ENCODE results near the gene SOBP. TPM values are rescaled to one million over a fixed set of nuclear protein-coding genes. Genes with fewer than 3 reads are reported as not detected.

Gene SOBP
- total RNA-seq, 2 experiments from 2014 or later, result 0.05 to 0.17 TPM

- Mint-ChIP-seq H3K36me3 (ENCODE audit: low read depth) (no peaks in the 10 kb centered on the region), H3K9me3 (no peaks in the 10 kb centered on the region), H3K27me3 (peaks cover 11% of the 10 kb centered on the region), H3K4me3 (no peak overlapping the region), H3K4me1 (ENCODE audit: low read depth) (no peaks in the 10 kb centered on the region), H3K27ac (no peak overlapping the region)
- CTCF ChIA-PET, result no interaction called here
- Histone ChIP-seq H3K9me3 (ENCODE audit: control insufficient read depth in 1 of 2, insufficient read depth in 1 of 2, low read length in 2 of 2) (no peaks in the 10 kb centered on the region), H3K4me3 (ENCODE audit: low read length) (no peak overlapping the region), H3K4me1 (ENCODE audit: insufficient read depth, low read length) (no peaks in the 10 kb centered on the region), H3K36me3 (ENCODE audit: insufficient read depth, low read length) (no peaks in the 10 kb centered on the region), H3K27me3 (ENCODE audit: control insufficient read depth in 1 of 2, insufficient read depth in 2 of 2, low read length in 2 of 2) (no peaks in the 10 kb centered on the region), H3K27ac (ENCODE audit: low read depth in 1 of 2, low read length in 2 of 2) (no peak overlapping the region)
- ATAC-seq (ENCODE audit: poor library complexity) (no peak), DNase-seq (no peak)
- POLR2A ChIA-PET, result no interaction called here
- no peak for TF ChIP-seq CTCF (IDR thresholded peaks at IDR 0.05)
- intact Hi-C loops (cut with DNase I, micrococcal nuclease), result no loop called here
Observed at GRCh38 chr6:107556082-107556481, 66.2 kb downstream of the SOBP start.

- TF ChIP-seq CTCF (IDR thresholded peaks at IDR 0.05), result no peak
- CTCF ChIA-PET, result no interaction called here
Observed at GRCh38 chr6:107557698-107558097, 67.8 kb downstream of the SOBP start.

GRCh38 chr6:107560657-107561056 is 70.7 kb downstream of the SOBP start:
- Histone ChIP-seq H3K27me3 (ENCODE audit: control insufficient read depth in 1 of 2, insufficient read depth in 2 of 2, low read length in 2 of 2) (peaks cover 0 to 10% of the 10 kb centered on the region in 2 experiments), H3K9me3 (ENCODE audit: control insufficient read depth in 1 of 2, insufficient read depth in 1 of 2, low read length in 2 of 2) (no peaks in the 10 kb centered on the region), H3K36me3 (ENCODE audit: insufficient read depth, low read length) (no peaks in the 10 kb centered on the region), H3K4me1 (ENCODE audit: insufficient read depth, low read length) (no peaks in the 10 kb centered on the region), H3K4me3 (ENCODE audit: low read length) (no peak overlapping the region), H3K27ac (ENCODE audit: low read depth in 1 of 2, low read length in 2 of 2) (no peak overlapping the region)
- Mint-ChIP-seq H3K4me3 (no peak overlapping the region), H3K27ac (no peak overlapping the region), H3K36me3 (ENCODE audit: low read depth) (no peaks in the 10 kb centered on the region), H3K4me1 (ENCODE audit: low read depth) (no peaks in the 10 kb centered on the region), H3K9me3 (no peaks in the 10 kb centered on the region), H3K27me3 (peaks cover 42% of the 10 kb centered on the region)
- TF ChIP-seq CTCF (IDR thresholded peaks at IDR 0.05), result no peak
- intact Hi-C loops (cut with DNase I, micrococcal nuclease), result no loop called here
- ChIA-PET POLR2A (no interaction called here), CTCF (no interaction called here)
- no peak for DNase-seq
- no peak for ATAC-seq (ENCODE audit: poor library complexity)

More at GRCh38 chr6:107557698-107558097, 67.8 kb downstream of the SOBP start:
- H3K27ac Mint-ChIP-seq, result no peak overlapping the region
- no peak overlapping the region for H3K4me3 Mint-ChIP-seq
- POLR2A ChIA-PET, result no interaction called here
- no peaks in the 10 kb centered on the region for H3K36me3 Mint-ChIP-seq (ENCODE audit: low read depth)
- no peaks in the 10 kb centered on the region for H3K9me3 ChIP-seq (ENCODE audit: control insufficient read depth in 1 of 2, insufficient read depth in 1 of 2, low read length in 2 of 2)
- H3K4me1 ChIP-seq (ENCODE audit: insufficient read depth, low read length), result no peaks in the 10 kb centered on the region
- intact Hi-C loops (cut with DNase I, micrococcal nuclease), result no loop called here
- H3K4me1 Mint-ChIP-seq (ENCODE audit: low read depth), result no peaks in the 10 kb centered on the region
- H3K27ac ChIP-seq (ENCODE audit: low read depth in 1 of 2, low read length in 2 of 2), result no peak overlapping the region
- peaks cover 21% of the 10 kb centered on the region for H3K27me3 Mint-ChIP-seq
- no peaks in the 10 kb centered on the region for H3K9me3 Mint-ChIP-seq
- H3K4me3 ChIP-seq (ENCODE audit: low read length), result no peak overlapping the region
- DNase-seq, result no peak
- H3K36me3 ChIP-seq (ENCODE audit: insufficient read depth, low read length), result no peaks in the 10 kb centered on the region
- ATAC-seq (ENCODE audit: poor library complexity), result no peak
- H3K27me3 ChIP-seq (ENCODE audit: control insufficient read depth in 1 of 2, insufficient read depth in 2 of 2, low read length in 2 of 2), result no peaks in the 10 kb centered on the region
